Lung (tissue), 12 donors: ENCODE measurements around the gene AK2. TPM values are rescaled to one million over a fixed set of nuclear protein-coding genes. Genes with fewer than 3 reads are reported as not detected.
"Not testable (repeated sequence)": the region's sequence is repeated elsewhere in the genome, so short reads cannot be mapped to it uniquely, and the experiment has no call there.

Experiments used
- ATAC-seq: fragments of 200-7000 bp; cut with Tn5 transposase; one replicate; pipeline ENCODE4 v1.9.1; 2020; ENCODE audit warnings: moderate number of reproducible peaks; ENCODE audit not compliant: insufficient read depth, low FRiP score
- DNase-seq, 3 donors: peaks; one replicate each; pipeline ENCODE4 v3.0.0-alpha.2; 2013 to 2017
- H3K27ac ChIP-seq, 2 donors: one replicate each; pipeline ENCODE4 v1.5.1; 2013; ENCODE audit warnings: mild to moderate bottlenecking in 2 of 2, moderate library complexity in 2 of 2, control low read depth in 1 of 2, inconsistent platforms in 1 of 2, low read depth in 1 of 2, low read length in 1 of 2
- H3K27me3 ChIP-seq, 3 donors: one replicate each; pipeline ENCODE4 v1.5.1; 2013; ENCODE audit warnings: low read length in 2 of 3; ENCODE audit not compliant: control insufficient read depth in 3 of 3, insufficient read depth in 3 of 3
- H3K36me3 ChIP-seq, 4 donors: one replicate each; pipeline ENCODE4 v1.5.1; 2013; ENCODE audit warnings: low read length in 4 of 4, mild to moderate bottlenecking in 1 of 4, moderate library complexity in 1 of 4; ENCODE audit not compliant: control insufficient read depth in 4 of 4, insufficient read depth in 4 of 4
- H3K4me1 ChIP-seq, 5 donors: one replicate each; pipeline ENCODE4 v1.5.1; 2013; ENCODE audit warnings: low read length in 5 of 5, mild to moderate bottlenecking in 2 of 5, moderate library complexity in 1 of 5; ENCODE audit not compliant: control insufficient read depth in 5 of 5, insufficient read depth in 5 of 5
- H3K4me3 ChIP-seq: one replicate; pipeline ENCODE4 v1.5.1; 2013; ENCODE audit warnings: mild to moderate bottlenecking, control low read depth, moderate library complexity
- H3K9ac ChIP-seq, 2 donors: one replicate each; pipeline ENCODE4 v1.5.1; 2013; ENCODE audit warnings: low read length in 2 of 2, control low read depth in 1 of 2; ENCODE audit not compliant: insufficient read depth in 1 of 2
- H3K9me3 ChIP-seq, 4 donors: one replicate each; pipeline ENCODE4 v1.5.1; 2013; ENCODE audit warnings: low read length in 3 of 4, mild to moderate bottlenecking in 1 of 4, moderate library complexity in 1 of 4; ENCODE audit not compliant: control insufficient read depth in 4 of 4, insufficient read depth in 3 of 4
- WGBS, 2 donors: extraction: QIAGEN DNeasy Blood & Tissue Kit; methylation state at CpG; one replicate each; pipeline ENCODE4 v1.1.7; 2013; 5-methylcytosine and 5-hydroxymethylcytosine counted together
- polyA plus RNA-seq, 2 donors: library from polyadenylated mRNA; stranded (reverse); fragments of 200-250 nt; gene quantifications; one replicate each; pipeline ENCODE4 v1.2.1, GENCODE V29; 2013
- total RNA-seq, 2 donors: library from RNA; depleted of rRNA in 1 of 2; stranded (reverse); fragments of >200 nt in 1 of 2; gene quantifications; one replicate each; pipeline ENCODE4 v1.2.1, GENCODE V29; 2014 to 2021
- TF ChIP-seq, protein P1 (sequence below): IDR thresholded peaks from 2 replicates; pipeline ENCODE4 v1.5.1; 2012; ENCODE audit warnings: mild to moderate bottlenecking; ENCODE audit errors: control extremely low read depth, extremely low read depth
- donor health status: control.
- donor health status: control.
- donor health status: Bipolar disorder and iron deficiency.
- donor health status: healthy.
- donor health status: DM: yes; HTN: yes; CAD: no.

Gene AK2
- total and polyA plus RNA-seq, 4 donors, result 86.8 to 127 (median 101) TPM

DNA sequence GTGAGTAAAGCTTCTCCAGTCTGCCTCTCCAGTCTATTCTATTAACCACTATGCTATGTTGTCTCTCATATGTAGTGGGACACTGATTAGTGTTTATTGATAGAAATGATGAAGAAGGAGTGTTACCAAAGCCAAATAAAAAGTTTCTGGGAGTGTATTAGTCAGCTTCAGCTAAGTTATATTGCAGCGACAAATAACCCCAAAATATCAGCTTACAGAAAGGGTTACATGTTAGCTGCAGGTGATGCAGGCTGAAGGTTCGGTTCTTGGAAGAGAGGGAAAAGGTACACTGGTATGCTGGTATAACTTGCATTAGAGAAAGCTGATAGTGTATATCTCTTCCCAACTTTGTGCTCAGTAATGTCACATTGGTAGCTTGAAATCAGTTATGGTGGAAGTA lies 10.6 kb upstream of the AK2 start:
- no peak for ATAC-seq
- Histone ChIP-seq H3K9ac (no peak overlapping the region), H3K9me3 (no peaks in the 10 kb centered on the region), H3K27me3 (no peaks in the 10 kb centered on the region), H3K4me3 (no peak overlapping the region), H3K36me3 (no peaks in the 10 kb centered on the region), H3K4me1 (peaks cover 0 to 5% (median 0%) of the 10 kb centered on the region in 5 donors), H3K27ac (no peak overlapping the region)
- 95 to 97% methylated on average over 2 of the region's 2 CpGs for WGBS, 2 donors
- no peak for DNase-seq
- TF ChIP-seq, protein P1, sequence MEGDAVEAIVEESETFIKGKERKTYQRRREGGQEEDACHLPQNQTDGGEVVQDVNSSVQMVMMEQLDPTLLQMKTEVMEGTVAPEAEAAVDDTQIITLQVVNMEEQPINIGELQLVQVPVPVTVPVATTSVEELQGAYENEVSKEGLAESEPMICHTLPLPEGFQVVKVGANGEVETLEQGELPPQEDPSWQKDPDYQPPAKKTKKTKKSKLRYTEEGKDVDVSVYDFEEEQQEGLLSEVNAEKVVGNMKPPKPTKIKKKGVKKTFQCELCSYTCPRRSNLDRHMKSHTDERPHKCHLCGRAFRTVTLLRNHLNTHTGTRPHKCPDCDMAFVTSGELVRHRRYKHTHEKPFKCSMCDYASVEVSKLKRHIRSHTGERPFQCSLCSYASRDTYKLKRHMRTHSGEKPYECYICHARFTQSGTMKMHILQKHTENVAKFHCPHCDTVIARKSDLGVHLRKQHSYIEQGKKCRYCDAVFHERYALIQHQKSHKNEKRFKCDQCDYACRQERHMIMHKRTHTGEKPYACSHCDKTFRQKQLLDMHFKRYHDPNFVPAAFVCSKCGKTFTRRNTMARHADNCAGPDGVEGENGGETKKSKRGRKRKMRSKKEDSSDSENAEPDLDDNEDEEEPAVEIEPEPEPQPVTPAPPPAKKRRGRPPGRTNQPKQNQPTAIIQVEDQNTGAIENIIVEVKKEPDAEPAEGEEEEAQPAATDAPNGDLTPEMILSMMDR, result no peak

DNA sequence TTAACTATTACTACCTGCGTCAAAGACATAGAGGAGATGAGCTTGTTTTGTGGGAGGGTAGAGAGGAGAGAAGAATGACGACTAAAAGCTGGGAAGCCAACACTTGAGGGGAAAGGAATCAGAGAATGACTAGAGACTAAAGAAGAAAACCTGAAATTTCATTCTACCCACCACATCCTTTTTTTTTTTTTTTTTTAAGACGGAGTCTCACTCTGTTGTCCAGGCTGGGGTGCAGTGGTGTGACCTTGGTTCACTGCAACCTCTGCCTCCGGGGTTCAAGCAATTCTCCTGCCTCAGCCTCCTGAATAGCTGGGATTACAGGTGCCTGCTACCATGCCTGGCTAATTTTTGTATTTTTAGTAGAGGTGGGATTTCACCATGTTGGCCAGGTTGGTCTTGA lies 9.6 kb upstream of the AK2 start:
- H3K27me3 ChIP-seq, DNase-seq, H3K4me1 ChIP-seq, H3K9ac ChIP-seq, H3K4me3 ChIP-seq, H3K27ac ChIP-seq, H3K36me3 ChIP-seq, H3K9me3 ChIP-seq, ATAC-seq: not testable (repeated sequence)
- 48 to 64% methylated on average over 4 of the region's 4 CpGs for WGBS, 2 donors

DNA sequence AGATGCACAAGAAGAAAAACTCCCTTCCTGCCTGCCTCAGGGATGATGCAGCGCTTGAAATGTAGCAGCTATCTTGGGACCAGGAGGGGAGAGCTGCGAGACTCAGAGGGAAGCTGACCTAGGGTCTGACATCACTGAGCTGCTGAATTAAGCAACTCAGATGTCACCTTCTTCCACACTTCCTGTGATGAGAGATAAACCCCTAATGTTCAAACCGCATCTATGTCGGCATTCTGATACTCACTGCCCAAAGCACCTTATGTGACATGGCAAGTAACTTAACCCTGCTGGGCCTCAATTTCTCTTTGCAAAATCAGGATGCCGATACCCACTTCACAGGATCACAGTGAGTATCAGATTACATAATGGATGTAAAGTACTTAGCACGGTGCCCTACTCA lies 9.1 kb upstream of the AK2 start:
- Histone ChIP-seq H3K27me3 (no peaks in the 10 kb centered on the region), H3K4me1 (peaks cover 0 to 5% (median 0%) of the 10 kb centered on the region in 5 donors), H3K9me3 (no peaks in the 10 kb centered on the region), H3K27ac (no peak overlapping the region), H3K9ac (no peak overlapping the region), H3K4me3 (no peak overlapping the region), H3K36me3 (no peaks in the 10 kb centered on the region)
- TF ChIP-seq, protein P1, result no peak
- 25 to 45% methylated on average over 6 of the region's 6 CpGs for WGBS, 2 donors
- ATAC-seq (no peak), DNase-seq (no peak)

DNA sequence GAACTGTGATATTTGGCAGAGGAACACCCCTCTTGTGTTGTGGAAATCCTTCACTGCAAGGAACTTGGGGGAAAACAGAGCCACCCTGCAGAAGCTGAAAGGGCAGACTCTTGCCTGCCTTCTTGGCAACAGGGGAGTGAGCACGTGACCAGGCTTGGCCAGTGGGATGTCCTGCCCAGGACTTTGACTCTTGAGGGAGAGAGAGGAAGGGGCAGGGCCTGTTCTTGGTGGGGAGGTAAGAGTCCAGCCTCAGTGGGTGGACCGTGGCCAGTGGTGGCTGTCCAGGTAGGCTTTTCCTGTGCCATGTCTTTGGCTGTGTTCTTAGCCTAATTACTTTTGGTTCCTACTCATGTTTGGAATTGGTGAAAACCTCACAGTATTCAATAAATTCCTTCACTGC lies 8.6 kb upstream of the AK2 start:
- no peak for ATAC-seq
- H3K9me3 ChIP-seq, result no peaks in the 10 kb centered on the region
- no peak overlapping the region for H3K27ac ChIP-seq
- DNase-seq, result no peak
- H3K27me3 ChIP-seq, result no peaks in the 10 kb centered on the region
- H3K9ac ChIP-seq, result no peak overlapping the region
- 45 to 72% methylated on average over 2 of the region's 2 CpGs for WGBS, 2 donors
- peaks cover 0 to 5% (median 0%) of the 10 kb centered on the region in 5 donors for H3K4me1 ChIP-seq
- H3K36me3 ChIP-seq, result no peaks in the 10 kb centered on the region
- TF ChIP-seq, protein P1, result no peak
- H3K4me3 ChIP-seq, result no peak overlapping the region
